ENCODE results near the gene PRPF39.

The PRPF39 gene

GRCh38 chr14:45038865-45039264, 45.1 kb upstream of the PRPF39 start:
- no peak for DNase-seq
- no peak overlapping the region for H3K4me2 ChIP-seq (ENCODE audit: low read depth, low read length)
- no peak overlapping the region for H2AFZ ChIP-seq (ENCODE audit: low read length)
- no peaks in the 10 kb centered on the region for H3K4me1 ChIP-seq (ENCODE audit: low read length)
- H3F3A ChIP-seq (ENCODE audit: insufficient read depth, low read length) = no peaks in the 10 kb centered on the region
- no peak overlapping the region for H3K4me3 ChIP-seq (ENCODE audit: low read length)
- no peaks in the 10 kb centered on the region for H3K9me2 ChIP-seq (replicated peaks; ENCODE audit: insufficient read depth, low read length)
- H3K9me3 ChIP-seq (replicated peaks; ENCODE audit: insufficient read depth, low read length) = no peaks in the 10 kb centered on the region
- H4K20me1 ChIP-seq (ENCODE audit: insufficient read depth, low read length) = no peaks in the 10 kb centered on the region
- H3K9ac ChIP-seq (ENCODE audit: low read length) = no peak overlapping the region
- no peak for TF ChIP-seq CTCF (IDR thresholded peaks at IDR 0.05; ENCODE audit: low read length)
- TF ChIP-seq EZH2phosphoT487 (IDR thresholded peaks at IDR 0.05; ENCODE audit: low read length) = no peak
- no peak overlapping the region for H3K27ac ChIP-seq (ENCODE audit: low read length)
- H3K79me2 ChIP-seq (ENCODE audit: low read length) = no peaks in the 10 kb centered on the region
- H3K36me3 ChIP-seq (replicated peaks; ENCODE audit: insufficient read depth, low read length) = no peaks in the 10 kb centered on the region
- H3K27me3 ChIP-seq (replicated peaks; ENCODE audit: insufficient read depth, low read length) = no peaks in the 10 kb centered on the region

DNA sequence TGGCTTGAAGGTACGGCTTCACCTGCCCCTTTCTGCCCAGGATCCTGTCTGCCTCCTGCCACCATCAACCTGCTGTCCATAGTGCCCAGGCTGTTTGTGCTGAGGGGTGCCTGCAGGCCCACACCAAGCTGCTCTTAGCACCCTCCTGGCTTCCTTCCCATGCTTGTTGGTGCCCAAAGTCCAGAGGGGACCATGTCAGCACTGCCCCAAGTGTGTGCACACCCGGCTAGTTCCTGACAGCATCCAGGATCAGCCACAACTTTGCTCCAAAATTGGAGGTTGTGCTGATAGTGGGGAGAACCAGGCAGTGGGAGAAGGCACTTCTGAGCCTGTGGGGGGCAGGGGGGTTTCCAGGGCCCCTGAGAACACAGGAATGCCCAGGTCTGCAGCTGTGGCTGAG, 44.5 kb upstream of the PRPF39 start:
- Histone ChIP-seq H3K79me2 (ENCODE audit: low read length) (no peaks in the 10 kb centered on the region), H4K20me1 (ENCODE audit: insufficient read depth, low read length) (no peaks in the 10 kb centered on the region), H3K9ac (ENCODE audit: low read length) (no peak overlapping the region), H3K9me3 (replicated peaks; ENCODE audit: insufficient read depth, low read length) (no peaks in the 10 kb centered on the region), H3K9me2 (replicated peaks; ENCODE audit: insufficient read depth, low read length) (no peaks in the 10 kb centered on the region), H3K36me3 (replicated peaks; ENCODE audit: insufficient read depth, low read length) (no peaks in the 10 kb centered on the region), H3K27me3 (replicated peaks; ENCODE audit: insufficient read depth, low read length) (no peaks in the 10 kb centered on the region), H3K4me3 (ENCODE audit: low read length) (no peak overlapping the region), H3K4me2 (ENCODE audit: low read depth, low read length) (no peak overlapping the region), H2AFZ (ENCODE audit: low read length) (no peak overlapping the region), H3K27ac (ENCODE audit: low read length) (no peak overlapping the region), H3K4me1 (ENCODE audit: low read length) (no peaks in the 10 kb centered on the region), H3F3A (ENCODE audit: insufficient read depth, low read length) (no peaks in the 10 kb centered on the region)
- DNase-seq = no peak
- TF ChIP-seq EZH2 (optimal IDR thresholded peaks at IDR 0.05; ENCODE audit: low read depth, low read length) (no peak), EZH2phosphoT487 (IDR thresholded peaks at IDR 0.05; ENCODE audit: low read length) (no peak), CTCF (IDR thresholded peaks at IDR 0.05; ENCODE audit: low read length) (no peak)

GRCh38 chr14:45041641-45042040, 42.3 kb upstream of the PRPF39 start:
- Histone ChIP-seq H3K4me2 (ENCODE audit: low read depth, low read length) (no peak overlapping the region), H3K27ac (ENCODE audit: low read length) (no peak overlapping the region), H3K9me2 (replicated peaks; ENCODE audit: insufficient read depth, low read length) (no peaks in the 10 kb centered on the region), H3K36me3 (replicated peaks; ENCODE audit: insufficient read depth, low read length) (no peaks in the 10 kb centered on the region), H3K4me1 (ENCODE audit: low read length) (no peaks in the 10 kb centered on the region), H3K9me3 (replicated peaks; ENCODE audit: insufficient read depth, low read length) (no peaks in the 10 kb centered on the region), H3K79me2 (ENCODE audit: low read length) (no peaks in the 10 kb centered on the region), H2AFZ (ENCODE audit: low read length) (no peak overlapping the region), H4K20me1 (ENCODE audit: insufficient read depth, low read length) (no peaks in the 10 kb centered on the region), H3K9ac (ENCODE audit: low read length) (no peak overlapping the region), H3K4me3 (ENCODE audit: low read length) (no peak overlapping the region), H3K27me3 (replicated peaks; ENCODE audit: insufficient read depth, low read length) (no peaks in the 10 kb centered on the region), H3F3A (ENCODE audit: insufficient read depth, low read length) (no peaks in the 10 kb centered on the region)
- no peak for DNase-seq
- TF ChIP-seq CTCF (IDR thresholded peaks at IDR 0.05; ENCODE audit: low read length) (no peak), EZH2 (optimal IDR thresholded peaks at IDR 0.05; ENCODE audit: low read depth, low read length) (no peak), EZH2phosphoT487 (IDR thresholded peaks at IDR 0.05; ENCODE audit: low read length) (no peak)
